ENCODE data around the gene IGSF11.

IGSF11 gene

DNA sequence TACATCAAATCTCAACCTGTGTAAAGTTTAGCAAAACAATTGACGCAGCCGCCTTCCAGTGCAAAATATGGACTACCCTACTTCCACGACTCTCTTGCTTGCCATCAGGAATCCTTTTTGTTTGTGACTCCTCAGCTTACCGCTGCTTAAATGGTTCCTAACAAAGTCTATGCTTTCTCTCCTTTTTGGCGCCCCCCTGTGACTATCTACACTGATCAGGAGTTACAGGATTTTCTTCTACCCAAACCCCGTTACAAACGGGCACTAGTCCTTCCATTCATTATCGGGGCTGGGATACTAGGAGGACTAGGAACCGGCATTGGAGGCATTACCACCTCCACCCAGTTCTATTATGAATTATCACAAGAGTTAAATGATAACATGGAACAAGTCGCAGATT lies 184.0 kb downstream of the IGSF11 start:
- Histone ChIP-seq H3K27ac (no peak overlapping the region), H3K9me3 (peaks cover 20% of the 10 kb centered on the region), H3K9ac (no peak overlapping the region), H3K27me3 (no peaks in the 10 kb centered on the region), H4K20me1 (no peaks in the 10 kb centered on the region), H3K4me1 (no peaks in the 10 kb centered on the region), H3K4me3 (no peak overlapping the region), H3K4me2 (no peak overlapping the region), H3K36me3 (no peaks in the 10 kb centered on the region)
- TF ChIP-seq Cebpa-rat (IDR thresholded peaks at IDR 0.05), result no peak
